Mesendoderm (in vitro differentiated cells): ENCODE data around the gene BCS1L.

ENCODE experiments used
- DNase-seq: peaks from one replicate; pipeline ENCODE4 v3.0.0; 2013
- H2AK5ac ChIP-seq: 2 replicates; pipeline ENCODE4 v1.6.1; 2013; ENCODE audit warnings: low read length, inconsistent platforms
- H2BK120ac ChIP-seq: 2 replicates; pipeline ENCODE4 v1.6.1; 2013; ENCODE audit warnings: low read depth, mild to moderate bottlenecking, low read length, moderate library complexity, mixed read lengths
- H2BK15ac ChIP-seq: replicated peaks from 2 replicates; pipeline ENCODE4 v1.6.1; 2013; ENCODE audit warnings: low read depth, mild to moderate bottlenecking, moderate library complexity
- H2BK5ac ChIP-seq: 2 replicates; pipeline ENCODE4 v1.6.1; 2013; ENCODE audit warnings: low read length, inconsistent platforms
- H3K18ac ChIP-seq: 2 replicates; pipeline ENCODE4 v1.6.1; 2013; ENCODE audit warnings: mild to moderate bottlenecking, low read length, mixed read lengths
- H3K23ac ChIP-seq: one replicate; pipeline ENCODE4 v1.6.1; 2013; ENCODE audit warnings: low read length
- H3K27ac ChIP-seq: 2 replicates; pipeline ENCODE4 v1.5.1; 2013; ENCODE audit warnings: low read depth, mild to moderate bottlenecking, inconsistent platforms, low read length, moderate library complexity
- H3K27me3 ChIP-seq: 2 replicates; pipeline ENCODE4 v1.6.1; 2013; ENCODE audit warnings: low read length, control low read depth, mild to moderate bottlenecking, inconsistent platforms; ENCODE audit not compliant: insufficient read depth, poor library complexity
- H3K36me3 ChIP-seq: 2 replicates; pipeline ENCODE4 v1.6.1; 2013; ENCODE audit warnings: low read length, inconsistent platforms; ENCODE audit not compliant: control insufficient read depth, insufficient read depth
- H3K4ac ChIP-seq: one replicate; pipeline ENCODE4 v1.6.1; 2013; ENCODE audit warnings: low read depth, mild to moderate bottlenecking, low read length, moderate library complexity
- H3K4me1 ChIP-seq: 2 replicates; pipeline ENCODE4 v1.6.1; 2013; ENCODE audit warnings: low read depth, low read length, inconsistent platforms; ENCODE audit not compliant: control insufficient read depth
- H3K4me2 ChIP-seq: 2 replicates; pipeline ENCODE4 v1.6.1; 2013; ENCODE audit warnings: low read length
- H3K4me3 ChIP-seq: 2 replicates; pipeline ENCODE4 v1.5.1; 2013; ENCODE audit warnings: mild to moderate bottlenecking, low read length
- H3K56ac ChIP-seq: one replicate; pipeline ENCODE4 v1.6.1; 2013; ENCODE audit warnings: low read length
- H3K79me1 ChIP-seq: 2 replicates; pipeline ENCODE4 v1.6.1; 2013; ENCODE audit warnings: low read length, inconsistent platforms
- H3K79me2 ChIP-seq: 2 replicates; pipeline ENCODE4 v1.6.1; 2013; ENCODE audit warnings: mild to moderate bottlenecking, low read length; ENCODE audit not compliant: control insufficient read depth, insufficient read depth
- H3K9ac ChIP-seq: 2 replicates; pipeline ENCODE4 v1.6.1; 2013; ENCODE audit warnings: low read length, inconsistent platforms
- H4K5ac ChIP-seq: one replicate; pipeline ENCODE4 v1.6.1; 2013; ENCODE audit warnings: low read length
- H4K8ac ChIP-seq: one replicate; pipeline ENCODE4 v1.6.1; 2013; ENCODE audit warnings: low read depth, mild to moderate bottlenecking, control low read depth, low read length, moderate library complexity
- WGBS: extraction: QIAGEN DNeasy Blood & Tissue Kit; methylation state at CpG from one replicate; pipeline ENCODE4 v1.1.7; 2013; ENCODE audit warnings: low lambda C conversion rate, missing lambda C conversion rate; ENCODE audit not compliant: insufficient coverage; ENCODE audit errors: extremely low coverage; 5-methylcytosine and 5-hydroxymethylcytosine counted together

The BCS1L gene

DNA sequence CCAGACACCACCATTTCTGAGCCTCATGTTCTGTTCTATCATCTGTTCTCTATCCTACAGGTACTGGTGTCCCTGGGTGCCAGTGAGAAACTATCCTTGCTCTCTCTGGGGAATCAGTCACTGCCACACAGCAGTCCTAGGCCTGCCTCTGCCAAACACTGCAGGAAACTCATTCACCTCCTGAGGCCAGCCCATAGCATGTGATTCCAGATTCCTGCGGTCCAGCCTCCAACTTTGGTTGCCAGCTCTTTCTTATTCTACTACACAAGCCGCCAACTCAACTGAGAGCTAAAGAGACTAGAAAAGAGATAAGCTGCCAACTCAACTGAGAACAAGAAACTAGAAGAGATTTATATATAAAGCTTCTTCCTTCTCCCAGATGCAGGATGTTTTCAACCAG lies 42.3 kb downstream of the BCS1L start:
- Histone ChIP-seq H2BK120ac (no peak overlapping the region), H3K4me1 (no peaks in the 10 kb centered on the region), H3K79me1 (no peaks in the 10 kb centered on the region), H3K23ac (no peak overlapping the region), H4K5ac (no peak overlapping the region), H3K79me2 (no peaks in the 10 kb centered on the region), H3K27me3 (no peaks in the 10 kb centered on the region), H2BK5ac (no peak overlapping the region), H2AK5ac (no peak overlapping the region), H3K18ac (no peak overlapping the region), H2BK15ac (no peak overlapping the region), H4K8ac (no peak overlapping the region), H3K4me3 (no peak overlapping the region), H3K36me3 (peaks cover 2% of the 10 kb centered on the region), H3K4me2 (no peak overlapping the region), H3K4ac (no peak overlapping the region), H3K27ac (no peak overlapping the region), H3K56ac (no peak overlapping the region), H3K9ac (no peak overlapping the region)
- DNase-seq = no peak
- no CpG with 5 or more reads among the region's 2 CpGs for WGBS

DNA sequence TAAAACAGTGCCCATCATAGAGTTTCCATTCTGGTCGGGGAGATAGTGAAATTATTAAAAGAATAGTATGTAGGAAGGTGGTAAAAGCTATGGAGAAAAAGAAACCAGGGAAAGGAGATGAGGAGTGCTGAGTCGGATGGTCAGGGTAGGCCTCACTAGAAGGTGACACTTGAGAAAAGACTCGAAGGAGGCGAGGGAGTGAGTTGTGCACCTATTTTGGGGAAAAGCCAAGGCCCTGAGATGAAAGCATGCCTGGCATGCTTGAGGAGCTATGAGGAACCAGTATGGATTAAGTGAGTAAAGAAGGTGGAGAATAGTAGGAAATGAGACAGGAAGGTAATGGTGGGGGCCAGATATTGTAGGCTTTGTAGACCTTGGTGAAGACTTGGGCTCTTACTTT lies 43.9 kb downstream of the BCS1L start:
- Histone ChIP-seq H3K4me3 (no peak overlapping the region), H3K4ac (no peak overlapping the region), H2BK120ac (no peak overlapping the region), H3K27ac (no peak overlapping the region), H3K36me3 (peaks cover 2% of the 10 kb centered on the region), H4K8ac (no peak overlapping the region), H3K79me2 (no peaks in the 10 kb centered on the region), H4K5ac (no peak overlapping the region), H3K9ac (no peak overlapping the region), H3K27me3 (no peaks in the 10 kb centered on the region), H3K4me1 (no peaks in the 10 kb centered on the region), H3K79me1 (no peaks in the 10 kb centered on the region), H3K56ac (no peak overlapping the region), H2BK5ac (no peak overlapping the region), H2BK15ac (no peak overlapping the region), H3K23ac (no peak overlapping the region), H3K18ac (no peak overlapping the region), H3K4me2 (no peak overlapping the region), H2AK5ac (no peak overlapping the region)
- no peak for DNase-seq
- 100% methylated on average over 1 of the region's 4 CpGs for WGBS

DNA sequence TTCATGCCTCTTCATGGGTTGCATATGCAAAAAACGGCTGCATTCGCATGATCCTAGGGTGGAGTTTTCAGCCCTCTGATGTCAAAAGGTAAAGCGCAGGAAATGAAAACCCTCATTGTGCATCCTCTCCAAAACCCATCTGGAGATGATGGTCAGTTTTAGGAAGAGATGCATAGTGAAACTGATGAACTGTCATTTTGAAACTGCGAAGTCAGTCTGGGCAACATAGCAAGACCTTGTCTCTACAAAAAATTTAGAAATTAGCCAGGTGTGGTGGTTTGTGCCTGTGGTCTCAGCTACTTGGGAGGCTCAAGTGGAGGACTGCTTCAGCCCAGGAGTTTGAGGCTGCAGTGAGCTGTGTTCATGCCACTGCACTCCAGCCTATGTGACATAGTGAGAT lies 48.6 kb downstream of the BCS1L start:
- Histone ChIP-seq H3K79me2 (peaks cover 14% of the 10 kb centered on the region), H3K4me3 (no peak overlapping the region), H3K27ac (no peak overlapping the region), H3K36me3 (no peaks in the 10 kb centered on the region), H4K8ac (no peak overlapping the region), H3K4me2 (no peak overlapping the region), H3K9ac (no peak overlapping the region), H2AK5ac (no peak overlapping the region), H3K18ac (no peak overlapping the region), H2BK5ac (no peak overlapping the region), H2BK15ac (no peak overlapping the region), H3K79me1 (peaks cover 7% of the 10 kb centered on the region), H4K5ac (no peak overlapping the region), H3K23ac (no peak overlapping the region), H3K27me3 (no peaks in the 10 kb centered on the region), H2BK120ac (no peak overlapping the region), H3K56ac (no peak overlapping the region), H3K4ac (no peak overlapping the region), H3K4me1 (peaks cover 4% of the 10 kb centered on the region)
- no CpG with 5 or more reads among the region's 4 CpGs for WGBS
- no peak for DNase-seq

DNA sequence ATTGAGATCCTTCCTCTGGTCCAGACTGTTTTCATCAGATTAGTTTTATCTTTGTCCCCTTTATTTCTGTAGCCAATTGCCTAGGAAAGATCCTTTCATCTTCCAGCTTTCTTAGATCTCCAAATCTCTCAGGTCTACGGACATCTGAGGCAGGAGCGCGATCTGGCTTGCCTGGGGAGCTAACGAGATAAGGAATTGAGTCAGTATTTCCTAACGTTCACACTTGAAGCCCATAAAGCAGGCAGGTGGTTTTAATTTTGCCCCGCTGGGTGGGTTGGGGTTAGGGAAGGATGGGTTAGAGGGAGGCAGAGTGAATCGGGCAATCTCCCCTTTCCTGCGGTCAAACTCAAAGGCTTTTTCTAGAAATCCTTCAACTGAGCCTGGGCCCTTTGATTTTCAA lies 50.4 kb downstream of the BCS1L start:
- Histone ChIP-seq H3K18ac (no peak overlapping the region), H3K4me3 (no peak overlapping the region), H3K4ac (no peak overlapping the region), H3K56ac (no peak overlapping the region), H3K79me1 (peaks cover 13% of the 10 kb centered on the region), H3K9ac (no peak overlapping the region), H3K79me2 (peaks cover 27% of the 10 kb centered on the region), H4K8ac (no peak overlapping the region), H4K5ac (no peak overlapping the region), H2AK5ac (no peak overlapping the region), H3K4me1 (peaks cover 4% of the 10 kb centered on the region), H2BK5ac (no peak overlapping the region), H3K27me3 (no peaks in the 10 kb centered on the region), H3K27ac (peak overlapping the region; percentile 11), H2BK120ac (no peak overlapping the region), H3K23ac (no peak overlapping the region), H3K4me2 (no peak overlapping the region), H2BK15ac (no peak overlapping the region), H3K36me3 (no peaks in the 10 kb centered on the region)
- DNase-seq = no peak
- no CpG with 5 or more reads among the region's 8 CpGs for WGBS

DNA sequence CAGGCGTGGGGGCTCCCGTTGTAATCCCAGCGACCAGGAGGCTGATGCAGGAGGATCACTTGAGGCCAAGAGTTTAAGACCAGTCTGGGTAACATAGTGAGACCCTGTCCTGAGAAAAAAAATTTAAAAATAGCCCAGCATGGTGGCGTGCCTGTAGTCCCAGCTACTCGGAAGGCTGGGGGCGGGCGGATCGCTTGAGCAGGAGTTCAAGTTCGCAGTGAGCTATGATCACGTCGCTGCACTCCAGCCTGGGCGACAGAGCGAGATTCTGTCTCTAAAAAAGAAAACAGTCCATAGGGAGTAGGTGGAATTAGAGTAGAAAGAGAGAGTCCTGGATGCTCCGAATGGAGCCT lies 50.8 kb downstream of the BCS1L start:
- no peaks in the 10 kb centered on the region for H3K36me3 ChIP-seq
- no peak for DNase-seq
- WGBS = no CpG with 5 or more reads among the region's 14 CpGs

More for the DNA sequence above, 50.8 kb downstream of the BCS1L start:
- Histone ChIP-seq H3K4ac (no peak overlapping the region), H3K79me1 (peaks cover 16% of the 10 kb centered on the region), H3K27ac (peak overlapping the region; percentile 11), H3K4me2 (no peak overlapping the region), H3K18ac (no peak overlapping the region), H3K9ac (no peak overlapping the region), H2BK5ac (no peak overlapping the region), H2BK15ac (no peak overlapping the region), H3K56ac (peak overlapping the region; percentile 34), H4K8ac (no peak overlapping the region), H3K23ac (no peak overlapping the region), H4K5ac (no peak overlapping the region), H2AK5ac (no peak overlapping the region), H3K4me3 (no peak overlapping the region), H3K27me3 (no peaks in the 10 kb centered on the region), H3K79me2 (peaks cover 29% of the 10 kb centered on the region), H2BK120ac (no peak overlapping the region), H3K4me1 (peaks cover 4% of the 10 kb centered on the region)
